Epithelial cell of proximal tubule (primary cell): ENCODE measurements around the gene AUTS2. TPM values are rescaled to one million over a fixed set of nuclear protein-coding genes. Genes with fewer than 3 reads are reported as not detected.

Experiments
- DNase-seq: peaks from one replicate; pipeline ENCODE4 v3.0.0-alpha.2; 2011; ENCODE audit warnings: low read depth
- H3K4me3 ChIP-seq: 2 replicates; pipeline ENCODE4 v1.5.1; 2011; ENCODE audit warnings: low read depth, mild to moderate bottlenecking, low read length
- CTCF ChIP-seq: conservative IDR thresholded peaks from 2 replicates; pipeline ENCODE4 v1.5.1; 2012; ENCODE audit warnings: low read depth, mild to moderate bottlenecking, low read length
- total RNA-seq: library from RNA; depleted of rRNA; stranded (reverse); fragments of >200 nt; gene quantifications from 2 replicates; pipeline ENCODE4 v1.2.3, GENCODE V29; 2015

The AUTS2 gene
- total RNA-seq, 1 donor from 2014 or later, result 10.0 TPM

GRCh38 chr7:70638158-70639107 lies 1040.2 kb downstream of the AUTS2 start:
- no peak for TF ChIP-seq CTCF
- H3K4me3 ChIP-seq, result no peak overlapping the region
- DNase-seq, result no peak

DNA sequence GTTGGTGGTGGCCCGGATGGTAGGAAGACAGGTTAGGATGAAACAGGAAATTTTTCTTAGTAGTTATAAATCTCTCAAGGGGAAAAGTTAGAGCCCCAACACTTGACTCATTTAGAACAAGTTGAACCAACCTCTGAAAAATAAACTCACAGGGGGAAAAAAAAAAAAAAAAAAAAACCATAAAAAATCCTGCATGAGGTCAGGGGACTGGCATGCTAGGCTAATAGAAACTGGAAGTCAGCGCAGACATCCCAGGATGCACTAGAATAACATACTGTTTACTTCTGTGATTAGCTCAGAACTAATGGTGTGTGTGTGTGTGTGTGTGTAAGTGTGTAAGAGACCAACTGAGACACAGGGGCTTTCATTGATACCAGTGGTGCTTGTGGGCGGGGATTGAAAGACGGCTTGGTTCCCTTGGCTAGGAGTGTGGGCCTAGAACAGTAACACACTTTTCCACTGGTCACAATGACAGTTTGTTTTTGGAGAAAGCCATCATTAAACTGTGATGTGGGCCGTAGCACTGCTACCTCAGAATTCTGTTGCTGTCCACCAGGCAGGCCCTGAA lies 1042.1 kb downstream of the AUTS2 start:
- no peak for TF ChIP-seq CTCF
- H3K4me3 ChIP-seq, result no peak overlapping the region
- no peak for DNase-seq

- no peak for DNase-seq
- H3K4me3 ChIP-seq, result no peak overlapping the region
- TF ChIP-seq CTCF, result no peak
These were observed 1043.6 kb downstream of the AUTS2 start for GRCh38 chr7:70641882-70642281.

- TF ChIP-seq CTCF, result no peak
- no peak overlapping the region for H3K4me3 ChIP-seq
- no peak for DNase-seq
These were observed 1047.0 kb downstream of the AUTS2 start for GRCh38 chr7:70645279-70645678.

DNA sequence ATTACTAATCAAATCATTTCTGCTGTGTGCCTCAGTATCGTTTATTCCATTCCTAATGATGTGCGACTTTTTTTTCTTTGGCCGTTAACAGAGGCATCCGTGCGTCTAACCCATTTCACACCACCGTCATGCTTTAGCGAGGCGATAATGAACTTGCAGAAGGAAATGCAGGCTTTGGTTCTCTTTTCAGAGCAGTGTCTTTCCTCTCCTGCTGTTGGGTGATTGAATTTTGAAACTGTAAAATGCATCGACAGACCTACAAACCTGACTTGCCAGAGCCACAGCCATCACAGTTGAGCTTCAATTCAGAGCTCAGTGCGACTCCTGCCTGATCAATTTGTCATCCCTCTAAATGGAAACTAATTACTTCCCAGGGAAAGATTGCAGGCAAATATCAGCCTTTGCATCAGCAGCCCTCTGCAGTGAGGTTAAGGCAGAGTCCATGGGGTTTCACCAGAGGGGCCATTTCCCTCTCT lies 1047.6 kb downstream of the AUTS2 start:
- no peak for TF ChIP-seq CTCF
- no peak overlapping the region for H3K4me3 ChIP-seq
- no peak for DNase-seq

DNA sequence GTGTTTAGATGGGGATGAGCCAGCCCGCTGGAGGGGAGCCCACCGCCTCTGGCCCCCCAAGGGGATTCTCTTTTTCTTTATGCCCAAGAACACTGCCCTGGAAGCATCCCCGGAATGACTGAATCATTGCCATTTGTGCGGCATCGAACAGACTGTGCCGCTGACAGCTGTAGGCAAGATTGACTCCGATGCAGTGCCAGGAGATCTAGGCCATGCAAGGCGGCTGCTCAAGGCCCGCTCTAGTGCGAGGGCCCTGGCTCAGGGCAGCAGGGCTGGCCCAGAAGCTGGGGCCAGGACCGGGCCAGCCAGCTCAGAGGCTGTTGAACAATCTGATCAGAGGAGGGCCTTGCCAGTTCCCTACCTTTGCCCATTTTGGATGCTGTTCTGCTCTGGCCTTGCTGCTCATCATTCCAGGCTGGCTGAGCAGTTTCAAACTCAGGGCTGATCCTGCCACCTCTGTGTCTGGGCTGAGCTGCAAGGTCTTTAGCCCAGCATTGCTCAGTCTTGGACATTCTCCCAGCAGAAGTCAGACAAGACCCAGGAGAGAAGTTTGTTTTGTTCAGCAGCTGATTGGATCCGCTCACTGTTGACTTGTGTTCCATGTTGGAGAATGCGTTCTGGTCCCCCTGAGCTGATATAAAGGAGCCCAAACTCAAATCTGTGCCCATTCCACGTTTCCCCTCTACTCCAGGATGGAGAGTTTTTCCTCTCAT lies 1048.4 kb downstream of the AUTS2 start:
- no peak overlapping the region for H3K4me3 ChIP-seq
- DNase-seq, result no peak
- TF ChIP-seq CTCF, result no peak
